Measurements from ENCODE around the gene GNAZ. TPM values are rescaled to one million over a fixed set of nuclear protein-coding genes. Genes with fewer than 3 reads are reported as not detected.

GNAZ gene
- total and polyA plus RNA-seq, 2 of the 8 experiments (the other 6 are each of a cell fraction or from before 2014, with no cell fraction given): 6.6 to 9.6 TPM

- no peak for FAIRE-seq
- Histone ChIP-seq H4K91ac (replicated peaks; ENCODE audit: insufficient read length, low read length) (no peak overlapping the region), H3K79me1 (ENCODE audit: low read depth, low read length) (no peaks in the 10 kb centered on the region; the same call in none of the 2 replicates), H2AK5ac (ENCODE audit: low read depth, low read length) (no peak overlapping the region), H3K4me2 (ENCODE audit: insufficient read depth in 1 of 2, low read depth in 2 of 2, low read length in 2 of 2) (no peak overlapping the region), H4K8ac (ENCODE audit: extremely low read depth, insufficient read depth, low read length) (no peak overlapping the region; the same call in 1 of the 2 replicates), H3K23ac (ENCODE audit: insufficient read length) (no peak overlapping the region), H4K20me1 (replicated peaks in 1 of 2; ENCODE audit: control insufficient read depth in 1 of 2, insufficient read depth in 2 of 2, low read length in 2 of 2) (peaks cover 5 to 18% of the 10 kb centered on the region in 2 experiments), H2BK5ac (ENCODE audit: low read depth, low read length) (0 out of 2 replicates have a peak overlapping the region, but pooled peaks have one; percentile 18), H3K36me3 (ENCODE audit: control insufficient read depth in 2 of 4, insufficient read depth in 4 of 4, low read length in 3 of 4) (no peaks in the 10 kb centered on the region), H3K14ac (ENCODE audit: insufficient read length) (no peak overlapping the region), H3K79me2 (ENCODE audit: control insufficient read depth in 1 of 2, insufficient read depth in 2 of 2, low read length in 2 of 2) (no peaks in the 10 kb centered on the region), H2AFZ (ENCODE audit: low read length) (no peak overlapping the region), H2BK20ac (ENCODE audit: low read length) (no peak overlapping the region), H3K18ac (ENCODE audit: extremely low read depth, low read length) (no peak overlapping the region), H3K56ac (replicated peaks; ENCODE audit: insufficient read length, low read depth, low read length) (no peak overlapping the region), H3K4me1 (replicated peaks in 1 of 4; ENCODE audit: control insufficient read depth in 3 of 4, insufficient read depth in 4 of 4, low read length in 3 of 4) (peaks cover 0 to 4% (median under 1%) of the 10 kb centered on the region in 4 experiments; a peak in 3 of 7 replicates), H4K5ac (ENCODE audit: insufficient read length, low read depth, low read length) (no peak overlapping the region), H3K4ac (replicated peaks; ENCODE audit: insufficient read length, low read depth, low read length) (no peak overlapping the region), H3K27ac (ENCODE audit: low read depth, low read length) (no peak overlapping the region), H2BK15ac (ENCODE audit: low read length) (no peak overlapping the region), H2BK120ac (replicated peaks; ENCODE audit: low read depth, low read length) (no peak overlapping the region), H3K23me2 (ENCODE audit: low read depth, low read length) (no peaks in the 10 kb centered on the region), H3K4me3 (ENCODE audit: extremely low read depth in 1 of 4, insufficient read depth in 2 of 4, low read depth in 3 of 4, low read length in 4 of 4) (no peak overlapping the region), H2BK12ac (ENCODE audit: low read depth, low read length) (no peak overlapping the region), H3K9ac (replicated peaks in 1 of 4; ENCODE audit: extremely low read depth in 1 of 4, low read depth in 3 of 4, low read length in 3 of 4) (no peak overlapping the region), H3K9me3 (ENCODE audit: insufficient read depth in 2 of 2, low read depth in 1 of 2, low read length in 1 of 2) (no peaks in the 10 kb centered on the region), H3K27me3 (replicated peaks in 1 of 4; ENCODE audit: control insufficient read depth in 3 of 4, extremely low read depth in 1 of 4, insufficient read depth in 3 of 4, low read length in 3 of 4) (peaks cover 0 to 9% (median 6%) of the 10 kb centered on the region in 4 experiments; a peak in 5 of 7 replicates)
- TF ChIP-seq ATF3 (IDR thresholded peaks at IDR 0.05; ENCODE audit: insufficient read depth, low read depth, low read length) (no peak), NANOG (IDR thresholded peaks at IDR 0.05; ENCODE audit: insufficient read depth, low read depth, low read length, poor library complexity, severe bottlenecking) (no peak)
- CTCF ChIA-PET (ENCODE audit: partially characterized antibody): interaction anchor here (1.2 to 1.7 kb wide), 5 partner anchors 9 to 51 kb away, joined by 3 to 7 read pairs (median 5); no protein-coding TSS in a partner anchor
- no peak for DNase-seq (ENCODE audit: low read depth in 1 of 2, low spot score in 2 of 2)
- 88% methylated on average over 10 of the region's 10 CpGs; no CpG with 5 or more reads in 1 of the 2 experiments for WGBS, 2 experiments (ENCODE audit: extremely low coverage in 1 of 2, insufficient coverage in 1 of 2, insufficient read length in 1 of 2, insufficient replicate concordance in 2 of 2, low coverage in 1 of 2, low lambda C conversion rate in 2 of 2, missing lambda C conversion rate in 1 of 2)
- POLR2A ChIA-PET (ENCODE audit: partially characterized antibody): interaction anchor here (1.0 to 1.5 kb wide), 2 partner anchors 10 to 12 kb away, joined by 3 read pairs; no protein-coding TSS in a partner anchor
Measured at GRCh38 chr22:23076896-23077572, 6.7 kb downstream of the GNAZ start.
